ENCODE measurements around the gene PHLPP1.

The PHLPP1 gene

GRCh38 chr18:63002803-63003445 lies 287.6 kb downstream of the PHLPP1 start:
- peaks cover 7% of the 10 kb centered on the region for H3K4me1 ChIP-seq (ENCODE audit: control insufficient read depth, insufficient read depth, low read length)
- no peaks in the 10 kb centered on the region for H3K27me3 ChIP-seq (ENCODE audit: control insufficient read depth in 1 of 2, insufficient read depth in 2 of 2, low read length in 2 of 2)
- H3K9me3 ChIP-seq (ENCODE audit: control insufficient read depth in 2 of 2, low read length in 2 of 2) = no peaks in the 10 kb centered on the region
- H3K9ac ChIP-seq (ENCODE audit: low read length in 2 of 2) = no peak overlapping the region
- no peak overlapping the region for H3K4me3 ChIP-seq (ENCODE audit: low read length in 2 of 2)
- no peaks in the 10 kb centered on the region for H3K36me3 ChIP-seq (ENCODE audit: control insufficient read depth in 2 of 2, insufficient read depth in 2 of 2, low read length in 2 of 2)
- H3K27ac ChIP-seq (ENCODE audit: low read length) = no peak overlapping the region

- Histone ChIP-seq H3K4me3 (ENCODE audit: low read length in 2 of 2) (no peak overlapping the region), H3K4me1 (ENCODE audit: control insufficient read depth, insufficient read depth, low read length) (peaks cover 4% of the 10 kb centered on the region), H3K27ac (ENCODE audit: low read length) (no peak overlapping the region), H3K36me3 (ENCODE audit: control insufficient read depth in 2 of 2, insufficient read depth in 2 of 2, low read length in 2 of 2) (no peaks in the 10 kb centered on the region), H3K9ac (ENCODE audit: low read length in 2 of 2) (no peak overlapping the region), H3K27me3 (ENCODE audit: control insufficient read depth in 1 of 2, insufficient read depth in 2 of 2, low read length in 2 of 2) (no peaks in the 10 kb centered on the region), H3K9me3 (ENCODE audit: control insufficient read depth in 2 of 2, low read length in 2 of 2) (no peaks in the 10 kb centered on the region)
Observed at GRCh38 chr18:63003899-63004298, 288.6 kb downstream of the PHLPP1 start.

GRCh38 chr18:63004466-63005089 lies 289.2 kb downstream of the PHLPP1 start:
- no peaks in the 10 kb centered on the region for H3K9me3 ChIP-seq (ENCODE audit: control insufficient read depth in 2 of 2, low read length in 2 of 2)
- H3K4me3 ChIP-seq (ENCODE audit: low read length in 2 of 2) = no peak overlapping the region
- no peaks in the 10 kb centered on the region for H3K36me3 ChIP-seq (ENCODE audit: control insufficient read depth in 2 of 2, insufficient read depth in 2 of 2, low read length in 2 of 2)
- H3K27me3 ChIP-seq (ENCODE audit: control insufficient read depth in 1 of 2, insufficient read depth in 2 of 2, low read length in 2 of 2) = no peaks in the 10 kb centered on the region
- no peak overlapping the region for H3K27ac ChIP-seq (ENCODE audit: low read length)
- H3K4me1 ChIP-seq (ENCODE audit: control insufficient read depth, insufficient read depth, low read length) = no peaks in the 10 kb centered on the region
- no peak overlapping the region for H3K9ac ChIP-seq (ENCODE audit: low read length in 2 of 2)

GRCh38 chr18:63005306-63005705 lies 290.0 kb downstream of the PHLPP1 start:
- Histone ChIP-seq H3K4me3 (ENCODE audit: low read length in 2 of 2) (no peak overlapping the region), H3K27ac (ENCODE audit: low read length) (no peak overlapping the region), H3K9me3 (ENCODE audit: control insufficient read depth in 2 of 2, low read length in 2 of 2) (no peaks in the 10 kb centered on the region), H3K4me1 (ENCODE audit: control insufficient read depth, insufficient read depth, low read length) (no peaks in the 10 kb centered on the region), H3K9ac (ENCODE audit: low read length in 2 of 2) (no peak overlapping the region), H3K36me3 (ENCODE audit: control insufficient read depth in 2 of 2, insufficient read depth in 2 of 2, low read length in 2 of 2) (no peaks in the 10 kb centered on the region), H3K27me3 (ENCODE audit: control insufficient read depth in 1 of 2, insufficient read depth in 2 of 2, low read length in 2 of 2) (no peaks in the 10 kb centered on the region)

DNA sequence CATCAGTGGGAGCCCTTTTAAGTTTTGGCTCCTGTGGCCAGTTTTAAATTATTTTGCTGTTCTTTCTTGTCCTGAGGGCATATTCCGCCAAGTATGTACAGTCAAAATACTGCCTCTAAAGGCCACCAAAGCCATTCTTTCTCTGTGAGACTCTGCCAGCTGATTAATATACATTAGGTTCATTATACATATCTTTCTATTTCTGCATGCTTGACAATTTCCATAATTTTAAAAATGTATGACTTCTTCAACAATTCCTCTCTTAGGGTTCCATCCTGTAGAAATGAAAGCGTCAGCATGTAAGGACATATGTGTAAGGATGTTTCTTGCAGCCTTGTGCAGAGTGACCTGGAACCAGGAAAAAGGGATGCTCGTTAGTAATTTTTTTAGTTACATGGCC lies 291.9 kb downstream of the PHLPP1 start:
- Histone ChIP-seq H3K9me3 (ENCODE audit: control insufficient read depth in 2 of 2, low read length in 2 of 2) (no peaks in the 10 kb centered on the region), H3K9ac (ENCODE audit: low read length in 2 of 2) (no peak overlapping the region), H3K27ac (ENCODE audit: low read length) (no peak overlapping the region), H3K4me3 (ENCODE audit: low read length in 2 of 2) (no peak overlapping the region), H3K27me3 (ENCODE audit: control insufficient read depth in 1 of 2, insufficient read depth in 2 of 2, low read length in 2 of 2) (no peaks in the 10 kb centered on the region), H3K36me3 (ENCODE audit: control insufficient read depth in 2 of 2, insufficient read depth in 2 of 2, low read length in 2 of 2) (no peaks in the 10 kb centered on the region), H3K4me1 (ENCODE audit: control insufficient read depth, insufficient read depth, low read length) (no peaks in the 10 kb centered on the region)

DNA sequence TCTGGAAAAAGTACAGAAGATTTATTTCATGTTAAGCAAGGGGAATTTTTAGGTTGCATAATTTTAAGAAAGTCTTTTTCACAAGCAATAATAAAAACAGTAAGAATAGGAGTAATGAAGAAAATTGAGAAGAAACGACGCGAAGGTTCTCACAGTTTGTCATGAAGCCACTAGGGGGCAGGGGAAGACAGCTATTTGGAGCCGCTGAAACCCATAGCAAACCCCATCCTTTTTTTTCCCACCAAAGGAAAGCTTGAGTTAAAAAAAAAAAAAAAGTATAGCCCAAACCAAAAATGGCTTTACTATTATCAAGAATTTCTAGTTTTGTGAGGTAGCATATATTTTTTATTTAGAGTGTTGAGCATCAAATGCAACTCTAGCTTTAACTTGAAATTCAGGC lies 300.9 kb downstream of the PHLPP1 start:
- Histone ChIP-seq H3K27ac (ENCODE audit: low read length) (no peak overlapping the region), H3K36me3 (ENCODE audit: control insufficient read depth in 2 of 2, insufficient read depth in 2 of 2, low read length in 2 of 2) (no peaks in the 10 kb centered on the region), H3K27me3 (ENCODE audit: control insufficient read depth in 1 of 2, insufficient read depth in 2 of 2, low read length in 2 of 2) (no peaks in the 10 kb centered on the region), H3K9ac (ENCODE audit: low read length in 2 of 2) (no peak overlapping the region), H3K9me3 (ENCODE audit: control insufficient read depth in 2 of 2, low read length in 2 of 2) (no peaks in the 10 kb centered on the region), H3K4me1 (ENCODE audit: control insufficient read depth, insufficient read depth, low read length) (no peaks in the 10 kb centered on the region), H3K4me3 (ENCODE audit: low read length in 2 of 2) (no peak overlapping the region)

- H3K27ac ChIP-seq (ENCODE audit: low read length) = no peak overlapping the region
- no peak overlapping the region for H3K4me3 ChIP-seq (ENCODE audit: low read length in 2 of 2)
- H3K9ac ChIP-seq (ENCODE audit: low read length in 2 of 2) = no peak overlapping the region
- H3K4me1 ChIP-seq (ENCODE audit: control insufficient read depth, insufficient read depth, low read length) = no peaks in the 10 kb centered on the region
- H3K36me3 ChIP-seq (ENCODE audit: control insufficient read depth in 2 of 2, insufficient read depth in 2 of 2, low read length in 2 of 2) = no peaks in the 10 kb centered on the region
- H3K27me3 ChIP-seq (ENCODE audit: control insufficient read depth in 1 of 2, insufficient read depth in 2 of 2, low read length in 2 of 2) = no peaks in the 10 kb centered on the region
- H3K9me3 ChIP-seq (ENCODE audit: control insufficient read depth in 2 of 2, low read length in 2 of 2) = no peaks in the 10 kb centered on the region
Observed at GRCh38 chr18:63017076-63017475, 301.7 kb downstream of the PHLPP1 start.

GRCh38 chr18:63017977-63018376 lies 302.6 kb downstream of the PHLPP1 start:
- Histone ChIP-seq H3K9ac (ENCODE audit: low read length in 2 of 2) (no peak overlapping the region), H3K4me1 (ENCODE audit: control insufficient read depth, insufficient read depth, low read length) (no peaks in the 10 kb centered on the region), H3K4me3 (ENCODE audit: low read length in 2 of 2) (no peak overlapping the region), H3K27ac (ENCODE audit: low read length) (no peak overlapping the region), H3K9me3 (ENCODE audit: control insufficient read depth in 2 of 2, low read length in 2 of 2) (no peaks in the 10 kb centered on the region), H3K27me3 (ENCODE audit: control insufficient read depth in 1 of 2, insufficient read depth in 2 of 2, low read length in 2 of 2) (no peaks in the 10 kb centered on the region), H3K36me3 (ENCODE audit: control insufficient read depth in 2 of 2, insufficient read depth in 2 of 2, low read length in 2 of 2) (no peaks in the 10 kb centered on the region)

DNA sequence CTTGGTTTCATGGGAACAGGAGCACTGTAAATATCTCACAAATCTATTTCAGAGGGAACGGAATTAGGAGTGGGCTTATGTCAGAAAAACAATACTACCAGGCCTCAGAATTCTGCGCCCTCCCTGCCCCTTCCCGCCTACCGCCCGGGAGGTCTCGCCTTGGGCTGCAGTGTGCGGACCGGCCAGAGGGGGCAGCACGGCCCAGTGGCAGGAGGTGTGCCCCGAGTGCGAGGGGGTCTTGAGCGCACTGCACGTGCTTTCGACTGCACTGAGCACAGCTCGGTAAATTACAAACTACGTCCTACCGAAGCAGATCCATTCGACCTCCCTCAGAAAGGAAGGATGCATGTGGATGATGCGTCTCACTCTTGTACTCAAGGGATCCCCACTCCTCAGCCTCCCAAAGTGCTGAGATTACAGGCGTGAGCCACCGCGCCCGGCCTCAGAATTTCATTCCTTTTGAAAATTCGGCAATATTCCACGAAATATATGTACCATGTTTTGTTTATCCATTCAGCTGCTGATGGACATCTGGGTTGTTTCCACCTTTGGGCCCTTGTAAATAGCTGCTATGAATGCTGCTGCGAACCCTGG lies 307.2 kb downstream of the PHLPP1 start:
- Histone ChIP-seq H3K9me3 (ENCODE audit: control insufficient read depth in 2 of 2, low read length in 2 of 2) (no peaks in the 10 kb centered on the region), H3K4me1 (ENCODE audit: control insufficient read depth, insufficient read depth, low read length) (no peaks in the 10 kb centered on the region), H3K27me3 (ENCODE audit: control insufficient read depth in 1 of 2, insufficient read depth in 2 of 2, low read length in 2 of 2) (peaks cover 0 to 1% of the 10 kb centered on the region in 2 donors), H3K9ac (ENCODE audit: low read length in 2 of 2) (no peak overlapping the region), H3K27ac (ENCODE audit: low read length) (no peak overlapping the region), H3K36me3 (ENCODE audit: control insufficient read depth in 2 of 2, insufficient read depth in 2 of 2, low read length in 2 of 2) (no peaks in the 10 kb centered on the region), H3K4me3 (ENCODE audit: low read length in 2 of 2) (no peak overlapping the region)

- H3K27ac ChIP-seq (ENCODE audit: low read length) = no peak overlapping the region
- H3K27me3 ChIP-seq (ENCODE audit: control insufficient read depth in 1 of 2, insufficient read depth in 2 of 2, low read length in 2 of 2) = peaks cover 0 to 2% of the 10 kb centered on the region in 2 donors
- H3K9me3 ChIP-seq (ENCODE audit: control insufficient read depth in 2 of 2, low read length in 2 of 2) = no peaks in the 10 kb centered on the region
- H3K9ac ChIP-seq (ENCODE audit: low read length in 2 of 2) = no peak overlapping the region
- H3K4me1 ChIP-seq (ENCODE audit: control insufficient read depth, insufficient read depth, low read length) = no peaks in the 10 kb centered on the region
- H3K36me3 ChIP-seq (ENCODE audit: control insufficient read depth in 2 of 2, insufficient read depth in 2 of 2, low read length in 2 of 2) = no peaks in the 10 kb centered on the region
- H3K4me3 ChIP-seq (ENCODE audit: low read length in 2 of 2) = no peak overlapping the region
Observed at GRCh38 chr18:63025251-63026090, 310.1 kb downstream of the PHLPP1 start.
